Measurements from ENCODE around the gene POU3F3. TPM values are rescaled to one million over a fixed set of nuclear protein-coding genes. Genes with fewer than 3 reads are reported as not detected.

POU3F3 gene
- total and polyA plus RNA-seq, 12 donors = 0.03 to 0.18 (median 0.11) TPM; not detected in 4

DNA sequence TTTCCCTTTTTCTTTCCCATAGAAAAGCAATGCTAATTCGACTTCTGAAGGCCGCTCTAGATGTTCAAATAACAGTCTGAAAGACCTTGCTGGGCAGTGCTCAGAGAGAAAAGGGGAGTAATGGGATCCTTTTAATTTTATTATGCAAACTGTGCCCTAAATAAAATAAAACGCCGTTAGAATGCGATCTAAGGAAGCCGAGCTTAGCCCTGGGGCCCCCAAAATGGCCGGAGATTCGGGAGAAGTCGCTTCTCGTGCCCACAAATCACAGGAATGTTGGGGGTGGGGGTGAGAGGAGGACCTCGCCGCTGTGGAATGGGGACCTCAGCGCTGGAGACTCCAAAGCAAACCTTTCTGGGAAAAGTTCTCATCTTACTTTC lies 8.4 kb upstream of the POU3F3 start:
- no peaks in the 10 kb centered on the region for H3K36me3 ChIP-seq (replicated peaks in 1 of 2)
- H3K4me3 ChIP-seq = no peak overlapping the region
- intact Hi-C loops (cut with DNase I) = no loop called here
- no peak overlapping the region for H3K27ac ChIP-seq
- H3K27me3 ChIP-seq = peaks cover 94% of the 10 kb centered on the region
- TF ChIP-seq POLR2A (IDR thresholded peaks at IDR 0.05) = no peak
- TF ChIP-seq, protein P1, sequence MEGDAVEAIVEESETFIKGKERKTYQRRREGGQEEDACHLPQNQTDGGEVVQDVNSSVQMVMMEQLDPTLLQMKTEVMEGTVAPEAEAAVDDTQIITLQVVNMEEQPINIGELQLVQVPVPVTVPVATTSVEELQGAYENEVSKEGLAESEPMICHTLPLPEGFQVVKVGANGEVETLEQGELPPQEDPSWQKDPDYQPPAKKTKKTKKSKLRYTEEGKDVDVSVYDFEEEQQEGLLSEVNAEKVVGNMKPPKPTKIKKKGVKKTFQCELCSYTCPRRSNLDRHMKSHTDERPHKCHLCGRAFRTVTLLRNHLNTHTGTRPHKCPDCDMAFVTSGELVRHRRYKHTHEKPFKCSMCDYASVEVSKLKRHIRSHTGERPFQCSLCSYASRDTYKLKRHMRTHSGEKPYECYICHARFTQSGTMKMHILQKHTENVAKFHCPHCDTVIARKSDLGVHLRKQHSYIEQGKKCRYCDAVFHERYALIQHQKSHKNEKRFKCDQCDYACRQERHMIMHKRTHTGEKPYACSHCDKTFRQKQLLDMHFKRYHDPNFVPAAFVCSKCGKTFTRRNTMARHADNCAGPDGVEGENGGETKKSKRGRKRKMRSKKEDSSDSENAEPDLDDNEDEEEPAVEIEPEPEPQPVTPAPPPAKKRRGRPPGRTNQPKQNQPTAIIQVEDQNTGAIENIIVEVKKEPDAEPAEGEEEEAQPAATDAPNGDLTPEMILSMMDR (IDR thresholded peaks at IDR 0.05) = no peak
- no peaks in the 10 kb centered on the region for H3K9me3 ChIP-seq (replicated peaks in 1 of 3)
- 6 to 13% (median 10%) methylated on average over 13 of the region's 13 CpGs for WGBS, 4 donors
- peaks cover 0 to 3% of the 10 kb centered on the region in 2 donors for H3K4me1 ChIP-seq (replicated peaks in 1 of 2)
- no peak for DNase-seq

DNA sequence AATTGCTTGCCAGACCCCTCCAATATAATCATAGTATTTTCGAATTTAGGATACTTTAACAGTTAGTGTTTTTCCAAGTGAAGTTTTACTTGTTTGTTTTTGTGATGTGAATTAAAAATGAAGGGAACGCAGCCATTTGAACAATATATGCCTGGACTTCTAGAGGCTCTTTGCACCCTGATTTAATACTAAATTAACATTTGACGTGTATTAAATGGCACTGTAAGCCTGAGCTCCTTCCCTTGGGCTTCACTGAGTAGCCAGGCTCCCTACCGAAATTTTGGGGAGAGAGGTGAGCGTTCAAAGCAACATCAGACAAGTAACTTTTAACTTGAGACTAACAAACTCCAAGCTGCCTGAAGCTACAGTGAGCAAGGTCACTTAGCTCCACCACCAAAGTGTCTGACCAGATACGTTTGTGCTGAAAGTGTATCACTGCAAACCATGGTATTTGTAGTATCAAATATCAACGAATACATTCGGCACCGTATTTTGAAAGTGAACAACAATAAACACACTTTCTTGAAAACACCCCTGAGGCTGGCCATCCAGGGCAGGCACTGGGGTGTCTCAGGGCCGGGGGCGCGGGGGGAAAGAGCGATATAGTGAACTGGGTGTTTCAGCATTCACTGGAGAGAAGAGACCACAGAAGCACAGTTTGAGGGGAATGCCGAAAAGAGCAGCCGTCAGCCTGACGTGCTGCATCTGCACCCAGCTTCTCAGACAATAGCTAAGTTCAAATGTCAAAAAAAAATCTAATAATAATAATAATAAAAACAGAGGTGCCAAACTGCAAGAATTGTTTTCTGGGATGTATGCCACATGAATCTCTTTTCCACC lies 7.7 kb upstream of the POU3F3 start:
- Histone ChIP-seq H3K4me1 (replicated peaks in 1 of 2) (peaks cover 0 to 3% of the 10 kb centered on the region in 2 donors), H3K9me3 (replicated peaks in 1 of 3) (no peaks in the 10 kb centered on the region), H3K27ac (no peak overlapping the region), H3K4me3 (no peak overlapping the region), H3K27me3 (peaks cover 93% of the 10 kb centered on the region), H3K36me3 (replicated peaks in 1 of 2) (no peaks in the 10 kb centered on the region)
- no peak for DNase-seq
- intact Hi-C loops (cut with DNase I) = no loop called here
- 10 to 11% (median 10%) methylated on average over 16 of the region's 16 CpGs for WGBS, 4 donors
- no peak for TF ChIP-seq POLR2A (IDR thresholded peaks at IDR 0.05)

DNA sequence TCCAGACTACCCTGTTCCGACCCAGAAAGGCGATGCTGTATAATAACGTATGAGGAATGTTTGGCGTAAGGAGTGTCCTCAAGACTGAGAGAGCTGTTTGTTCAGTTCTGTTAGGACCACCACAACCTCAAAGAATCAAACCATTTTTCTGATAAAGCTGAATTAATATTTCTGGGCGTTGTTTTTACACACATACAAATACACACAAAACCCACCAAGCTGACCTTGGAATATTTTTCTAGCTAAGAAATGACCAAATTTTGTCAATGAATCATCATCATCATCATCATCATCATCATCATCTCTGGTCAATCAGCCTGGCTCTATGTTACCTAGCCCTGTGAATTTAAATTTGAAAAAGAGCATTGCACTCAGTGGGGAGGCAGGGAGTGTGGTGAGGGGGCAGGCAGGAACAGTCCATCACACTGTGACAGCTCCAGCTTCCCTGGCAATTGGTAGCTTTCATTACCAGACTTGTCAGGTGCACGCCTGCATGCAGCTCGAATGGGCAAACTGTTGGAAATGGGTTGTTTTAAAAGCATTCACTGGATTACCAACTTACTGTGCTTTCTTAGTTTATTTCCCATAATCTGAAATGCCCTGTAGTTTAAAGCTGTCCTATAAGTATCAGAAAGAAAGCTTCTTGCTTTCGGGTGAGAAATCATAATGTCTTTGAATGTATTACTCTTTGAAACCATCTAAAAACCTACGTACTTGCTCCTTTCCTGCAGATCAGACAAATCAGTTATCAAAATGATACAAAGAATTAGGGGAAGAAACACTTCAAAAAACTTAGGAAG lies 6.9 kb upstream of the POU3F3 start:
- no peaks in the 10 kb centered on the region for H3K36me3 ChIP-seq (replicated peaks in 1 of 2)
- H3K4me1 ChIP-seq (replicated peaks in 1 of 2) = peaks cover 0 to 7% of the 10 kb centered on the region in 2 donors
- peaks cover 95% of the 10 kb centered on the region for H3K27me3 ChIP-seq
- no peaks in the 10 kb centered on the region for H3K9me3 ChIP-seq (replicated peaks in 1 of 3)
- TF ChIP-seq, protein P1 (IDR thresholded peaks at IDR 0.05) = no peak
- no peak for TF ChIP-seq POLR2A (IDR thresholded peaks at IDR 0.05)
- DNase-seq = no peak
- intact Hi-C loops (cut with DNase I) = no loop called here
- H3K27ac ChIP-seq = no peak overlapping the region
- H3K4me3 ChIP-seq = no peak overlapping the region
- WGBS, 4 donors = 21 to 30% (median 24%) methylated on average over 9 of the region's 9 CpGs

DNA sequence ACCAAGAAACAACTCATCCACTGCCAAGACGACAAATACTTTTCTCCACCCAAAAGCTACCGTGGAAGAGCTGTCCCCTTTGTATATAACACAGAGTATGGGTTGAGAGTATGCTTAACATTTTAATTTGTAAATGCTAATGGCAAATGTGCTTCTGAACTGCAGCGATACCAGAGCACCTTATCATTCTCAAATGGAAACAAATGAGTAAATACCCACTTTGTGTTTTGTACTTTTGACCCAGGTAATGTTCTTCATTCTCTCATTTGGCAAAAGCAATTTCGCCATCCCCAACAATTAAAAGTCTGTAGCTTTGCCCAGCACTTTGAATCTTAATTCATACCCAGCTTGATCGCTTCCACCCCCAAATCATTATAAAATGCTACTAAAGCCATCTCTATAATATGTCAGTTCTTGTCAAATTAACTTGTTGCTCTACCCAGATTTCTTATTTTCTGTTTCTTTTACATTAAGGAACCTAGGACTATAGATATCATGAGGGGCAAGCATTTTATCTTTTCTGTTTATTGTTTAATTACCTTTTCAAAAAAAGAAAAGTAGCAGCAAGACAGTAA lies 6.2 kb upstream of the POU3F3 start:
- Histone ChIP-seq H3K27ac (no peak overlapping the region), H3K9me3 (replicated peaks in 1 of 3) (no peaks in the 10 kb centered on the region), H3K36me3 (replicated peaks in 1 of 2) (no peaks in the 10 kb centered on the region), H3K4me1 (replicated peaks in 1 of 2) (peaks cover 0 to 12% of the 10 kb centered on the region in 2 donors), H3K4me3 (no peak overlapping the region), H3K27me3 (peaks cover 93% of the 10 kb centered on the region)
- DNase-seq = no peak
- intact Hi-C loops (cut with DNase I) = no loop called here
- no peak for TF ChIP-seq POLR2A (IDR thresholded peaks at IDR 0.05)
- TF ChIP-seq, protein P1 (IDR thresholded peaks at IDR 0.05) = no peak
- 14 to 19% (median 18%) methylated on average over 5 of the region's 5 CpGs for WGBS, 4 donors

Data from adrenal gland (tissue), 12 donors.